Transverse colon (tissue), 4 donors: ENCODE measurements around the gene CIAO3.

Experiments
- CTCF ChIP-seq, 5 experiments: fragments of 200-600 bp in 3 of 5; fragments of 450-650 bp in 2 of 5; sonication (generic) in 3 of 5; IDR thresholded peaks; 1 replicate in 2 of 5; 2 replicates in 3 of 5; pipeline ENCODE4 v1.5.1; 2016 to 2017; ENCODE audit warnings: antibody characterized with exemption in 5 of 5, inconsistent platforms in 3 of 5, mild to moderate bottlenecking in 2 of 5, moderate library complexity in 1 of 5
- EP300 ChIP-seq: sonication (generic); formaldehyde crosslinking; IDR thresholded peaks from one replicate; pipeline ENCODE4 v1.6.1; 2017; ENCODE audit warnings: antibody characterized with exemption, low read depth
- POLR2A ChIP-seq: fragments of 450-650 bp; IDR thresholded peaks from one replicate; pipeline ENCODE4 v1.6.1; 2016; ENCODE audit warnings: antibody characterized with exemption, mild to moderate bottlenecking, moderate library complexity
- POLR2AphosphoS5 ChIP-seq, 3 donors: sonication (generic); formaldehyde crosslinking; IDR thresholded peaks; one replicate each; pipeline ENCODE4 v1.6.1; 2016; ENCODE audit warnings: antibody characterized with exemption in 3 of 3

DNA sequence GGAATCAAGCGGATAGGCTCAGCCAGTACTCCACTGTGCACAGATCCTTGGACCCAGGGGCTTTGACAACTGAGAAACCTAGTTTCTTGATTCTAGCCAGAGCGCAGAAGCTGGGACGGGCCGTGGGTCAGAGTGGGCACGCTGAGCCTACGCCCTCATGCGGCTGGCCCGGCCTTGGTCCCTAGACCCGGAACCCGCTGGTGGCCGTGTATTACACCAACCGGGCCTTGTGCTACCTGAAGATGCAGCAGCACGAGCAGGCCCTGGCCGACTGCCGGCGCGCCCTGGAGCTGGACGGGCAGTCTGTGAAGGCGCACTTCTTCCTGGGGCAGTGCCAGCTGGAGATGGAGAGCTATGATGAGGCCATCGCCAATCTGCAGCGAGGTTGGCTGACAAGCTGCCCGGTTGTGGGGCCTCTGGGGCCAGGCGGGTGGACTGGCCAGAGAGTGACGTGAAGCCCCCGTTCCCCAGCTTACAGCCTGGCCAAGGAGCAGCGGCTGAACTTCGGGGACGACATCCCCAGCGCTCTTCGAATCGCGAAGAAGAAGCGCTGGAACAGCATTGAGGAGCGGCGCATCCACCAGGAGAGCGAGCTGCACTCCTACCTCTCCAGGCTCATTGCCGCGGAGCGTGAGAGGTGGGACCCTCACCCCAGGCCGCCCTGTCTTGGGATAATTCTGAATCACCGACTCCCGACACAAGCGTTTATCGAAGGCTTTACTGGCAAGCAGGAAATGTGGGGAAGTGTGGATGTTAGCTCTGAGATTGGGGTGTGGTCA lies 59.6 kb downstream of the CIAO3 start:
- TF ChIP-seq CTCF (IDR thresholded peaks at IDR 0.05) = peak in 1 of 5 experiments; percentile 8
- no peak for TF ChIP-seq POLR2A
- TF ChIP-seq POLR2AphosphoS5 (IDR thresholded peaks at IDR 0.05) = peak in 1 of 3 donors; percentile 8
- TF ChIP-seq EP300 = no peak
